GM12864 (cell line): ENCODE results near the gene SLC24A3.

Experiments used
- DNase-seq: peaks from one replicate; pipeline ENCODE4 v3.0.0-alpha.2; 2011; ENCODE audit warnings: low read depth
- H3K4me3 ChIP-seq: 2 replicates; pipeline ENCODE4 v1.5.1; 2011; ENCODE audit warnings: mild to moderate bottlenecking, low read depth, low read length, control low read depth
- CTCF ChIP-seq: IDR thresholded peaks from 2 replicates; pipeline ENCODE4 v1.5.1; 2011; ENCODE audit warnings: low read depth, mild to moderate bottlenecking, moderate library complexity, low read length, control low read depth, inconsistent platforms; ENCODE audit errors: missing control alignments

SLC24A3 gene

GRCh38 chr20:19745106-19745505, 532.7 kb downstream of the SLC24A3 start:
- no peak for TF ChIP-seq CTCF
- H3K4me3 ChIP-seq: no peak overlapping the region
- no peak for DNase-seq

DNA sequence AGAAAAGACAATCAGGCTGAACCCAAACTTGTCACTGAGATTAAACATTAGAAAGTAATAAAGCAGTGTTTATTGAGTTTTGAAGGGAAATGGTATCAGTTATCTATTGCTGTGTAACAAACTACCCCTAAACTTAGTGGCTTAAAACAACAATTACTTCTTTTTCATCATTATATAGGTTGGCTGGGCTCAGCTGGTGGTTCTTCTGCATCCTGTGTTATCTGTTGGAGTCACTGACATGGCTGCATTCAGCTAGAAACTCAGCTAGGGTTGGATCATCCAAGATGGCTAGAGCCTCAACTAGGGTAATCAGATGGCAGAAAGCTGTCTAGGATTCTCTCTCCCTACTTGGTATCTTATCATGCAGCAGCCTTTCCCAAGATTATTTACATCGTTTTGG, 533.1 kb downstream of the SLC24A3 start:
- H3K4me3 ChIP-seq: no peak overlapping the region
- no peak for TF ChIP-seq CTCF

DNA sequence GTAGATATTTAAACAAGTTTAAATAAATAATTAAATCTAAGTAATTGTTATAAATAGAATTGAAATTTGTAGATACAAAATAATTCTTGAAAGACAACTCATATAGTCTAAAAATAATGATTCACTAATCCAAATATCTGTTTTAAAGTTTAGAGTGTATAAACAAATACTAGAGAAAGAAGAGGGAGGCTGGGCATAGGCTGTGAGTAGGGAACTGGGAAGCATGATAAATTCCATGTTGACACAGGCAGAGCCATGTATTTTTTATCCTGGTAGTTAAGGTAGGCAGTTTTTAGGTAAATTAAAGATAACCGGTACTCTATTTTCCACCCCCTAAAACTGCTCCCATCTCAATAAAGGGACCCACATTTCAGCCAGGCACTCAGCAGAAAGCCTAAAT, 534.0 kb downstream of the SLC24A3 start:
- H3K4me3 ChIP-seq: no peak overlapping the region
- no peak for DNase-seq
- no peak for TF ChIP-seq CTCF

More for the DNA sequence above, 533.1 kb downstream of the SLC24A3 start:
- no peak for DNase-seq

GRCh38 chr20:19747903-19748302, 535.5 kb downstream of the SLC24A3 start:
- DNase-seq: no peak
- TF ChIP-seq CTCF: no peak
- H3K4me3 ChIP-seq: no peak overlapping the region

DNA sequence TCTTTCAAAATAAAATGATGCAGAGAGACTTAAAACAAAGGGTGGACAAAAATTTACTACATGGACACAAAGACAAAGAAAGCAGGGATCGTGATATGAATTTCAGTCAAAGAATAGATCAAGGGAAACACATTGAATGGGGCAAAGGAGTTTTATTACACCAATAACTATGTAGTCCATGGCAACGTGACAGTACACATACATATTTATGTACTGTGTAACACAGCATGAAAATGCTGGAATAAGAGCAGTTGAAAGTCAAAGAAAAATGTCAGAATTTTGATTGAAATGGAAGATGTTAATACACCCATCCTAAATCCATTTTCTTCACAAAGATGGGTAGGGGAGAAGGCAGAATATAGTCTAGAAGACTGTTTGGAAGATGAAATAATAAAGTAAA, 536.2 kb downstream of the SLC24A3 start:
- no peak for DNase-seq
- TF ChIP-seq CTCF: no peak
- no peak overlapping the region for H3K4me3 ChIP-seq

- H3K4me3 ChIP-seq: no peak overlapping the region
- no peak for TF ChIP-seq CTCF
- DNase-seq: no peak
Measured at GRCh38 chr20:19749618-19750071, 537.2 kb downstream of the SLC24A3 start.

DNA sequence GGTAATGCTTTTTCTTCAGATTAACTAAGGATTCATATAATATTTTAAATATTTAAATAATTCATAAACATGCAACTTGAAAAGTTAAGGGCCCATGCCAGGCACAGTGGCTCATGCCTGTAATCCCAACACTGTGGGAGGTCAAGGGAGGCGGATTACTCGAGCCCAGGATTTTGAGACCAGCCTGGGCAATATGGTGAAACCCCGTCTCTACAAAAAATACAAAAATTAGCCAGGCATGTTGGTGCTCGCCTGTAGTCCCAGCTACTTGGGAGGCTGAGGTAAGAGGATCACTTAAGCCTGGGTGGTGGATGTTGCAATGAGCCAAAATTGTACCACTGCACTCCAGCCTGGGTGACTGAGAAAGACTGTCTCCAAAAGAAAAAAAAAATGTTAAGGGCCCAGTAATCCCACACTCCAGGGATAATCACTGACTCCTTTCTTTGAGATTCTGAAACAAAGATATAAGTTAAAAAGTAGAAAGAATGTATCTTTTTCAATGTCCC, 537.7 kb downstream of the SLC24A3 start:
- no peak overlapping the region for H3K4me3 ChIP-seq
- TF ChIP-seq CTCF: no peak
- DNase-seq: no peak
